HG03342 (cell line): ENCODE data around the gene KLHL5.
"Not testable (repeated sequence)": the region's sequence is repeated elsewhere in the genome, so short reads cannot be mapped to it uniquely, and the experiment has no call there.

Source experiments
- ATAC-seq: cut with Tn5 transposase; IDR thresholded peaks from one replicate; pipeline ENCODE4 v1.9.1; 2021; ENCODE audit warnings: mild to moderate bottlenecking, moderate library complexity; ENCODE audit not compliant: unreplicated experiment

KLHL5 gene

GRCh38 chr4:39062094-39062769 is at the start of gene KLHL5:
KLHL5 (plus strand) TSS chr4:39062232; CDS start chr4:39062653, 421 bp downstream.
- ATAC-seq = no peak

- ATAC-seq = no peak
Observed at GRCh38 chr4:39014028-39014427, 48.0 kb upstream of the KLHL5 start.

- ATAC-seq = no peak
Observed at GRCh38 chr4:39020130-39020529, 41.9 kb upstream of the KLHL5 start.

GRCh38 chr4:39021631-39022030 is 40.4 kb upstream of the KLHL5 start:
- no peak for ATAC-seq

- ATAC-seq = no peak
Observed at GRCh38 chr4:39022241-39022640, 39.8 kb upstream of the KLHL5 start.

GRCh38 chr4:39023059-39023458 is 39.0 kb upstream of the KLHL5 start:
- no peak for ATAC-seq

GRCh38 chr4:39024311-39024865 is 37.6 kb upstream of the KLHL5 start:
- ATAC-seq = no peak

GRCh38 chr4:39025552-39026085 is 36.4 kb upstream of the KLHL5 start:
- no peak for ATAC-seq

- no peak for ATAC-seq
Observed at GRCh38 chr4:39026096-39026495, 35.9 kb upstream of the KLHL5 start.

- ATAC-seq = no peak
Observed at GRCh38 chr4:39029752-39030694, 32.0 kb upstream of the KLHL5 start.

- ATAC-seq = no peak
Observed at GRCh38 chr4:39030725-39031124, 31.3 kb upstream of the KLHL5 start.

- ATAC-seq = not testable (repeated sequence)
Observed at GRCh38 chr4:39031590-39032020, 30.4 kb upstream of the KLHL5 start.

GRCh38 chr4:39032218-39033085 is 29.6 kb upstream of the KLHL5 start, which contains the start of gene TMEM156:
TMEM156 (minus strand) TSS chr4:39032409; CDS start chr4:39032313, 96 bp downstream.
- ATAC-seq = peak; percentile 59

GRCh38 chr4:39036172-39036571 is 25.9 kb upstream of the KLHL5 start:
- no peak for ATAC-seq

- no peak for ATAC-seq
Observed at GRCh38 chr4:39037491-39037825, 24.6 kb upstream of the KLHL5 start.

GRCh38 chr4:39037941-39038340 is 24.1 kb upstream of the KLHL5 start:
- no peak for ATAC-seq

- ATAC-seq = no peak
Observed at GRCh38 chr4:39039108-39039507, 22.9 kb upstream of the KLHL5 start.

- no peak for ATAC-seq
Observed at GRCh38 chr4:39042366-39042765, 19.7 kb upstream of the KLHL5 start.

- no peak for ATAC-seq
Observed at GRCh38 chr4:39043058-39043860, 18.8 kb upstream of the KLHL5 start.
